Measurements from ENCODE around the gene PSMB11. TPM values are rescaled to one million over a fixed set of nuclear protein-coding genes. Genes with fewer than 3 reads are reported as not detected.

Gene PSMB11
- total RNA-seq, 1 donor from 2014 or later = not detected

- Mint-ChIP-seq H3K4me3 (ENCODE audit: unreplicated experiment) (peak overlapping the region; percentile 63), H3K27me3 (ENCODE audit: unreplicated experiment) (peaks cover 6% of the 10 kb centered on the region)
These were observed 16.7 kb upstream of the PSMB11 start for GRCh38 chr14:23025151-23025814.

GRCh38 chr14:23028799-23029198 is 13.2 kb upstream of the PSMB11 start:
- peaks cover 25% of the 10 kb centered on the region for H3K4me1 Mint-ChIP-seq (ENCODE audit: unreplicated experiment)
- peaks cover 5% of the 10 kb centered on the region for H3K27me3 Mint-ChIP-seq (ENCODE audit: unreplicated experiment)
- peaks cover 51% of the 10 kb centered on the region for H3K36me3 Mint-ChIP-seq (ENCODE audit: low read depth, unreplicated experiment)
- no peak for DNase-seq (ENCODE audit: low spot score)
- H3K9me3 Mint-ChIP-seq (ENCODE audit: unreplicated experiment) = no peaks in the 10 kb centered on the region
- no peak overlapping the region for H3K27ac Mint-ChIP-seq (ENCODE audit: unreplicated experiment)
- TF ChIP-seq CTCF (IDR thresholded peaks at IDR 0.05; ENCODE audit: unreplicated experiment) = no peak
- no peak overlapping the region for H3K4me3 Mint-ChIP-seq (ENCODE audit: unreplicated experiment)

More at GRCh38 chr14:23025151-23025814, 16.7 kb upstream of the PSMB11 start:
- no peak for TF ChIP-seq CTCF (IDR thresholded peaks at IDR 0.05; ENCODE audit: unreplicated experiment)
- Mint-ChIP-seq H3K9me3 (ENCODE audit: unreplicated experiment) (no peaks in the 10 kb centered on the region), H3K36me3 (ENCODE audit: low read depth, unreplicated experiment) (peaks cover 34% of the 10 kb centered on the region), H3K4me1 (ENCODE audit: unreplicated experiment) (peaks cover 29% of the 10 kb centered on the region), H3K27ac (ENCODE audit: unreplicated experiment) (no peak overlapping the region)
- DNase-seq (ENCODE audit: low spot score) = no peak

- no peak for DNase-seq (ENCODE audit: low spot score)
- no peak for TF ChIP-seq CTCF (IDR thresholded peaks at IDR 0.05; ENCODE audit: unreplicated experiment)
- Mint-ChIP-seq H3K36me3 (ENCODE audit: low read depth, unreplicated experiment) (peaks cover 36% of the 10 kb centered on the region), H3K4me1 (ENCODE audit: unreplicated experiment) (peaks cover 21% of the 10 kb centered on the region), H3K27me3 (ENCODE audit: unreplicated experiment) (peaks cover 4% of the 10 kb centered on the region), H3K4me3 (ENCODE audit: unreplicated experiment) (peak overlapping the region; percentile 35), H3K27ac (ENCODE audit: unreplicated experiment) (peak overlapping the region; percentile 54), H3K9me3 (ENCODE audit: unreplicated experiment) (no peaks in the 10 kb centered on the region)
These were observed 11.1 kb upstream of the PSMB11 start for GRCh38 chr14:23030936-23031335.

GRCh38 chr14:23033251-23033727 is 8.7 kb upstream of the PSMB11 start:
- H3K27me3 Mint-ChIP-seq (ENCODE audit: unreplicated experiment) = peaks cover 4% of the 10 kb centered on the region
- H3K36me3 Mint-ChIP-seq (ENCODE audit: low read depth, unreplicated experiment) = peaks cover 25% of the 10 kb centered on the region
- H3K27ac Mint-ChIP-seq (ENCODE audit: unreplicated experiment) = peak overlapping the region; percentile 78
- TF ChIP-seq CTCF (IDR thresholded peaks at IDR 0.05; ENCODE audit: unreplicated experiment) = no peak
- peaks cover 15% of the 10 kb centered on the region for H3K4me1 Mint-ChIP-seq (ENCODE audit: unreplicated experiment)
- H3K9me3 Mint-ChIP-seq (ENCODE audit: unreplicated experiment) = no peaks in the 10 kb centered on the region
- no peak for DNase-seq (ENCODE audit: low spot score)
- H3K4me3 Mint-ChIP-seq (ENCODE audit: unreplicated experiment) = peak overlapping the region; percentile 98

DNA sequence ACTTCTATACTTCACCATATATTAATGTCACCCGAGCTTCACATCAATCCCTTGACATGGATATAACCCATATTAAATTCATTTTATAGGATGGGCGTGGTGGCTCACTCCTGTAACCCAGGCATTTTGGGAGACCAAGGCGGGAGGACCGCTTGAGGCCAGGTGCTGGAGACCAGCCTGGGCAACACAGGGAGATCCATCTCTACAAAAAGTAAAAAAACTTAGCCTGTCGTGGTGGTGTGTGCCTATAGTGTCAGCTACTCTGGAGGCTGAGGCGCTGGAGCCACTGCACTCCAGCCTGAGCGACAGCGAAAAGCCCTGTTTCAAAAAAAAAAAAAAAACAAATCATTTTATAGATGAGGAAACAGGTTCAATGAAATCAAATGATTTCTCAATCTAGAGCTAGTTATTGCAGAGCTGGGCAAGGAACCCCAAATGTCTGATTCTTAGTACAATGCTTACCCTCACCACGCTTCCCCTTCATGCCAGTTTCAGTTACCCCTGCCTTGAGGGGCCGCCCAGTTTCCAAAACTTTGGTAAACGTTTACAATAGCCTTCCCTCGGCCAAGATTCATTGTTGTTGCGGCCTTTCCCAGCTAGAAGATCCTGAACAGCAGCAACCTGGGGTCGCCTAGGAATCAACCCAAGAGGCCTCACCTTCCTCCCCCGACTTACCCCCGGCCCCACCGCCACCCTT is 8.1 kb upstream of the PSMB11 start:
- Mint-ChIP-seq H3K27me3 (ENCODE audit: unreplicated experiment) (peaks cover 4% of the 10 kb centered on the region), H3K36me3 (ENCODE audit: low read depth, unreplicated experiment) (peaks cover 21% of the 10 kb centered on the region), H3K9me3 (ENCODE audit: unreplicated experiment) (no peaks in the 10 kb centered on the region), H3K4me1 (ENCODE audit: unreplicated experiment) (peaks cover 15% of the 10 kb centered on the region), H3K27ac (ENCODE audit: unreplicated experiment) (peak overlapping the region; percentile 99), H3K4me3 (ENCODE audit: unreplicated experiment) (peak overlapping the region; percentile 98)
- DNase-seq (ENCODE audit: low spot score) = no peak
- TF ChIP-seq CTCF (IDR thresholded peaks at IDR 0.05; ENCODE audit: unreplicated experiment) = no peak

Data from endothelial cell (in vitro differentiated cells).